PC-9 (cell line): ENCODE results near the gene ILDR1. TPM values are rescaled to one million over a fixed set of nuclear protein-coding genes. Genes with fewer than 3 reads are reported as not detected.
"Not testable (repeated sequence)": the region's sequence is repeated elsewhere in the genome, so short reads cannot be mapped to it uniquely, and the experiment has no call there.

ENCODE experiments used
- BruUV-seq: library from RNA; stranded (reverse); fragments of 400-500 nt; replicated peaks from 2 replicates; lab custom pipeline; 2021; lab: Mats Ljungman, UMichigan
- CTCF ChIA-PET: fragments of 300-600 bp; sonication (Branson Sonifier 250); formaldehyde crosslinking; loops from one replicate; lab custom pipeline; 2022; ENCODE audit warnings: antibody characterized with exemption; lab: Charles Lee
- POLR2A ChIA-PET: fragments of 300-600 bp; sonication (Branson Sonifier 250); formaldehyde crosslinking; loops from one replicate; lab custom pipeline; 2022; ENCODE audit warnings: antibody characterized with exemption; ENCODE audit not compliant: unreplicated experiment; lab: Charles Lee
- DNase-seq, 2 experiments: peaks; one replicate each; pipeline versions ENCODE4 v3.0.0 to v3.0.0-alpha.2; 2015 to 2022; ENCODE audit warnings: mixed read lengths in 1 of 2
- H2AFZ ChIP-seq: fragments of 200-600 bp; sonication (generic); 2 replicates; pipeline ENCODE4 v1.8.1; 2017; ENCODE audit warnings: antibody characterized with exemption
- H3F3A ChIP-seq: fragments of 200-600 bp; sonication (generic); 2 replicates; pipeline ENCODE4 v1.8.1; 2017; ENCODE audit warnings: antibody characterized with exemption, mild to moderate bottlenecking, low read depth; ENCODE audit not compliant: insufficient read depth
- H3K27ac ChIP-seq: fragments of 200-600 bp; sonication (generic); 2 replicates; pipeline ENCODE4 v1.6.1; 2016; ENCODE audit warnings: mixed run types
- H3K27me3 ChIP-seq: fragments of 200-600 bp; sonication (generic); 2 replicates; pipeline ENCODE4 v1.6.1; 2016; ENCODE audit warnings: low read depth, mixed run types; ENCODE audit not compliant: insufficient read depth
- H3K36me3 ChIP-seq: fragments of 200-600 bp; sonication (generic); 2 replicates; pipeline ENCODE4 v1.6.1; 2016; ENCODE audit warnings: low read depth, mixed run types
- H3K4me1 ChIP-seq: fragments of 200-600 bp; sonication (generic); replicated peaks from 2 replicates; pipeline ENCODE4 v1.6.1; 2016; ENCODE audit warnings: mixed run types; ENCODE audit not compliant: insufficient read depth
- H3K4me2 ChIP-seq: fragments of 200-600 bp; sonication (generic); 2 replicates; pipeline ENCODE4 v1.6.1; 2017; ENCODE audit warnings: mixed run types
- H3K4me3 ChIP-seq: fragments of 200-600 bp; sonication (generic); 2 replicates; pipeline ENCODE4 v1.6.1; 2016; ENCODE audit warnings: mixed run types
- H3K79me2 ChIP-seq: fragments of 200-600 bp; sonication (generic); 2 replicates; pipeline ENCODE4 v1.6.1; 2017; ENCODE audit warnings: low read depth, mixed run types
- H3K9me2 ChIP-seq: fragments of 200-600 bp; sonication (generic); 2 replicates; pipeline ENCODE4 v1.8.1; 2017; ENCODE audit warnings: mild to moderate bottlenecking; ENCODE audit not compliant: insufficient read depth
- H3K9me3 ChIP-seq: fragments of 200-600 bp; sonication (generic); 2 replicates; pipeline ENCODE4 v1.8.1; 2016; ENCODE audit warnings: low read depth; ENCODE audit not compliant: insufficient read depth
- H4K20me1 ChIP-seq: fragments of 200-600 bp; sonication (generic); 2 replicates; pipeline ENCODE4 v1.8.1; 2017; ENCODE audit not compliant: insufficient read depth
- EZH2 ChIP-seq: fragments of 200-600 bp; sonication (generic); IDR thresholded peaks from 2 replicates; pipeline ENCODE4 v1.8.0; 2017; ENCODE audit warnings: antibody characterized with exemption, low read depth
- intact Hi-C: fragments of 100-400 bp; cut with micrococcal nuclease; formaldehyde crosslinking; loops from one replicate; pipeline ENCODE4 v1.10.0; 2022; ENCODE audit not compliant: unreplicated experiment
- total RNA-seq: library from RNA; stranded (reverse); gene quantifications from 2 replicates; pipeline ENCODE4 v1.2.3, GENCODE V29; 2021
- TF ChIP-seq, protein P1 (sequence below): fragments of 200-600 bp; sonication (generic); conservative IDR thresholded peaks from 2 replicates; pipeline ENCODE4 v1.6.1; 2017; ENCODE audit warnings: mixed run types, antibody characterized with exemption, mild to moderate bottlenecking, moderate library complexity

ILDR1 gene
- total RNA-seq, 1 experiment from 2014 or later = 5.1 TPM

DNA sequence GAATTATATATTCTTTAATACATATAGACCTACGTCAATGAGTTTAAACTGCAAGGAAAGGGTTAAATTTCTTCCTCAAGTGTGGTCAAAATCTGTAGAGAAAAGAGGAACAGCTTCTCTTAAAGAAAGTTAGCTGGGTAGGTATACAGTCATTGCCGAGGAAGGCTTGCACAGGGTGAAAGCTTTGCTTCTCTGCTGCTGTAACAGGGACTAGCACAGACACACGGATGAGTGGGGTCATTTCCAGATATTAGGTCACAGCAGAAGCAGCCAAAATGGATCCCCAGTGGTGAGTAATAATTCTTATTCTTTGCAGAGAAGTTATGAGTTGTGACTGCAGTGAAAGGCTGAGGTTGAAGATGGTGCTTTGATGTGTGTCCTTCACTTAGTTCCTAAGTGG, 33.2 kb upstream of the ILDR1 start, which contains the start of gene CD86:
Gene CD86 (plus strand): TSS at position 148 of the 400 bp plus-strand sequence. CDS start 128 bp downstream, at position 276.
- Histone ChIP-seq H3K27ac (no peak within 1 kb of the TSS), H3K36me3 (no peaks in the 10 kb centered on the region), H3K27me3 (no peaks in the 10 kb centered on the region), H3K9me2 (no peaks in the 10 kb centered on the region), H4K20me1 (no peaks in the 10 kb centered on the region), H2AFZ (0 out of 2 replicates have a peak within 1 kb of the TSS, but pooled peaks have one; percentile 46), H3K4me2 (no peak within 1 kb of the TSS), H3K4me1 (no peaks in the 10 kb centered on the region), H3K9me3 (no peaks in the 10 kb centered on the region), H3K79me2 (no peaks in the 10 kb centered on the region), H3K4me3 (no peak within 1 kb of the TSS), H3F3A (no peaks in the 10 kb centered on the region)
- CTCF ChIA-PET = no interaction called here
- DNase-seq = no peak
- no TSS peak for BruUV-seq
- intact Hi-C loops = no loop called here
- POLR2A ChIA-PET = no interaction called here
- TF ChIP-seq, protein P1, sequence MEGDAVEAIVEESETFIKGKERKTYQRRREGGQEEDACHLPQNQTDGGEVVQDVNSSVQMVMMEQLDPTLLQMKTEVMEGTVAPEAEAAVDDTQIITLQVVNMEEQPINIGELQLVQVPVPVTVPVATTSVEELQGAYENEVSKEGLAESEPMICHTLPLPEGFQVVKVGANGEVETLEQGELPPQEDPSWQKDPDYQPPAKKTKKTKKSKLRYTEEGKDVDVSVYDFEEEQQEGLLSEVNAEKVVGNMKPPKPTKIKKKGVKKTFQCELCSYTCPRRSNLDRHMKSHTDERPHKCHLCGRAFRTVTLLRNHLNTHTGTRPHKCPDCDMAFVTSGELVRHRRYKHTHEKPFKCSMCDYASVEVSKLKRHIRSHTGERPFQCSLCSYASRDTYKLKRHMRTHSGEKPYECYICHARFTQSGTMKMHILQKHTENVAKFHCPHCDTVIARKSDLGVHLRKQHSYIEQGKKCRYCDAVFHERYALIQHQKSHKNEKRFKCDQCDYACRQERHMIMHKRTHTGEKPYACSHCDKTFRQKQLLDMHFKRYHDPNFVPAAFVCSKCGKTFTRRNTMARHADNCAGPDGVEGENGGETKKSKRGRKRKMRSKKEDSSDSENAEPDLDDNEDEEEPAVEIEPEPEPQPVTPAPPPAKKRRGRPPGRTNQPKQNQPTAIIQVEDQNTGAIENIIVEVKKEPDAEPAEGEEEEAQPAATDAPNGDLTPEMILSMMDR = no peak
- TF ChIP-seq EZH2 = no peak

DNA sequence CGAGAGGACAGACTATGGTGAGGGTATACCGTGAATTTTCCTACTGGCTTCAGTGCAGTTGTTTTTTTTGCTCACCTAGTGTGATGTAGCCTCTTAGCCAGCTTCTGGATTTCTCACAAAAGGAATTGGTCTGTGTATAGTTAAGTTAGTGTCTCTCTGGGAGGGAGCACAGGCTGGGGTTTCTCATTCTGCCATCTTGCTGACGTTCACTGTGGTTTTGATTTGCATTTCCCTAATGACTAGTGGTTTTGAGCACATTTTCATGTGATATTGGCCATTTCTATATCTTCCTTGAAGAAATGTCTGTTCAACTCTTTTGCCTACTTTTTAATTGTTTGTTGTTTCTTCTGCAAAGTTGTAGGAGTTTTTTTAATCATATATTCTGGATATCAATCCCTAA, 30.9 kb upstream of the ILDR1 start:
- 0 out of 2 replicates have a peak, but pooled peaks cover 4% of the 10 kb centered on the region for H3K4me1 ChIP-seq
- 0 out of 2 replicates have a peak overlapping the region, but pooled peaks have one; percentile 17 for H2AFZ ChIP-seq
- ChIA-PET CTCF (interaction anchor here (0.6 kb wide), 1 partner anchor 994 kb away, joined by 4 read pairs; no protein-coding TSS in a partner anchor), POLR2A (no interaction called here)
- no peak overlapping the region for H3K4me3 ChIP-seq
- no peak overlapping the region for H3K4me2 ChIP-seq
- H4K20me1 ChIP-seq = no peaks in the 10 kb centered on the region
- H3K36me3 ChIP-seq = no peaks in the 10 kb centered on the region
- H3K9me3 ChIP-seq = no peaks in the 10 kb centered on the region
- H3K27ac ChIP-seq = no peak overlapping the region
- intact Hi-C loops = no loop called here
- BruUV-seq = no TSS peak
- H3F3A ChIP-seq = no peaks in the 10 kb centered on the region
- DNase-seq = no peak
- TF ChIP-seq EZH2 = no peak
- TF ChIP-seq, protein P1 = no peak
- no peaks in the 10 kb centered on the region for H3K27me3 ChIP-seq
- H3K9me2 ChIP-seq = no peaks in the 10 kb centered on the region
- H3K79me2 ChIP-seq = no peaks in the 10 kb centered on the region

DNA sequence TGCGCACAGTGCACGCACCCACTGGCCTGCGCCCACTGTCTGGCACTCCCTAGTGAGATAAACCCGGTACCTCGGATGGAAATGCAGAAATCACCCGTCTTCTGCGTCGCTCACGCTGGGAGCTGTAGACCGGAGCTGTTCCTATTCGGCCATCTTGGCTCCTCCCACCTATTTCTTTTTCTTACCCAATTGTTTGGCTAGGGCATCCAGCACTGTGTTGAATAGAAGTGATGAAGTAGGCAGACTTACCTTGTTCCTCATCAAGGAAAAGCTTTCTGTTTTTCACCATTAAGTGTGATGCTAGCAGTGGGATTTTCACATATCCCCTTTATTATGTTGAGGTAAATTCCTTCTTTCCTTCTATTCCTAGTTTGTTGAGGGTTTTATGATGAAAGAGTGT, 25.7 kb upstream of the ILDR1 start:
- H3K36me3 ChIP-seq, H3K9me3 ChIP-seq, H3K27ac ChIP-seq, CTCF ChIA-PET, H3K4me1 ChIP-seq, POLR2A ChIA-PET, H3K27me3 ChIP-seq, H3F3A ChIP-seq, BruUV-seq, H3K9me2 ChIP-seq, H4K20me1 ChIP-seq, DNase-seq, intact Hi-C loops, H3K79me2 ChIP-seq: not testable (repeated sequence)
- Histone ChIP-seq H3K4me3 (peak overlapping the region; percentile 60), H3K4me2 (peak overlapping the region; percentile 70), H2AFZ (peak overlapping the region; percentile 77)

DNA sequence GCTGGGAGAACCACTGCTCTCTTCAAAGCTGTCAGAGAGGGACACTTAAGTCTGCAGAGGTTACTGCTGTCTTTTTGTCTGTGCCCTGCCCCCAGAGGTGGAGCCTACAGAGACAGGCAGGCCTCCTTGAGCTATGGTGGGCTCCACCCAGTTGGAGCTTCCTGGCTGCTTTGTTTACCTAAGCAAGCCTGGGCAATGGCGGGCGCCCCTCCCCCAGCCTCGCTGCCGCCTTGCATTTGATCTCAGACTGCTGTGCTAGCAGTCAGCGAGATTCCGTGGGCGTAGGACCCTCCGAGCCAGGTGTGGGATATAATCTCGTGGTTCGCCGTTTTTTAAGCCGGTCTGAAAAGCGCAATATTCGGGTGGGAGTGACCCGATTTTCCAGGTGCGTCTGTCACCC, 25.2 kb upstream of the ILDR1 start:
- intact Hi-C loops, H3F3A ChIP-seq, H3K27ac ChIP-seq, H3K4me1 ChIP-seq, POLR2A ChIA-PET, H3K36me3 ChIP-seq, H3K9me3 ChIP-seq, BruUV-seq, H4K20me1 ChIP-seq, DNase-seq, H3K27me3 ChIP-seq, H3K79me2 ChIP-seq, CTCF ChIA-PET, H3K9me2 ChIP-seq: not testable (repeated sequence)
- Histone ChIP-seq H3K4me2 (peak overlapping the region; percentile 70), H2AFZ (peak overlapping the region; percentile 77), H3K4me3 (peak overlapping the region; percentile 60)
